Neural cell (in vitro differentiated cells): ENCODE data around the gene LRCH1. TPM values are rescaled to one million over a fixed set of nuclear protein-coding genes. Genes with fewer than 3 reads are reported as not detected.

ENCODE experiments used
- H2AFZ ChIP-seq: fragments of 200-600, 300-800 bp; sonication (generic), shearing (Covaris generic); 2 replicates; pipeline ENCODE4 v1.6.0; 2014; ENCODE audit warnings: low read depth, mild to moderate bottlenecking, antibody characterized with exemption, low read length, moderate library complexity
- H3F3A ChIP-seq: fragments of 200-600 bp; shearing (Covaris generic); 2 replicates; pipeline ENCODE4 v1.6.1; 2016; ENCODE audit warnings: mild to moderate bottlenecking, moderate library complexity, mixed read lengths, antibody characterized with exemption, low read length; ENCODE audit not compliant: insufficient read depth, poor library complexity, severe bottlenecking
- H3K27ac ChIP-seq: fragments of 200-600, 300-800 bp; sonication (generic), shearing (Covaris generic); 2 replicates; pipeline ENCODE4 v1.5.1; 2014; ENCODE audit warnings: mild to moderate bottlenecking, low read length, moderate library complexity
- H3K27me3 ChIP-seq: fragments of 300-800, 200-600 bp; sonication (generic), shearing (Covaris generic); 2 replicates; pipeline ENCODE4 v1.6.0; 2014; ENCODE audit warnings: mild to moderate bottlenecking, low read depth, low read length, moderate library complexity; ENCODE audit not compliant: insufficient read depth
- H3K36me3 ChIP-seq: fragments of 300-800, 200-600 bp; sonication (generic), shearing (Covaris generic); 2 replicates; pipeline ENCODE4 v1.5.1; 2014; ENCODE audit warnings: mild to moderate bottlenecking, antibody characterized with exemption, low read length, moderate library complexity; ENCODE audit not compliant: insufficient read depth
- H3K4me2 ChIP-seq: fragments of 300-800, 200-600 bp; sonication (generic), shearing (Covaris generic); 2 replicates; pipeline ENCODE4 v1.6.0; 2014; ENCODE audit warnings: mild to moderate bottlenecking, low read length
- H3K4me3 ChIP-seq: fragments of 300-800, 200-600 bp; sonication (generic), shearing (Covaris generic); 2 replicates; pipeline ENCODE4 v1.5.1; 2014; ENCODE audit warnings: mild to moderate bottlenecking, low read length, moderate library complexity
- H3K79me2 ChIP-seq: fragments of 200-600 bp; shearing (Covaris generic); replicated peaks from 2 replicates; pipeline ENCODE4 v1.6.0; 2014; ENCODE audit warnings: mild to moderate bottlenecking, low read length, moderate library complexity; ENCODE audit not compliant: insufficient read depth
- H3K9ac ChIP-seq: fragments of 300-800, 200-600 bp; sonication (generic), shearing (Covaris generic); 2 replicates; pipeline ENCODE4 v1.6.1; 2016; ENCODE audit warnings: mild to moderate bottlenecking, low read length, mixed read lengths
- H3K9me2 ChIP-seq: fragments of 200-600 bp; shearing (Covaris generic); 2 replicates; pipeline ENCODE4 v1.6.1; 2016; ENCODE audit warnings: mild to moderate bottlenecking, low read length, mixed read lengths; ENCODE audit not compliant: insufficient read depth
- H3K9me3 ChIP-seq: fragments of 200-600, 300-800 bp; sonication (generic), shearing (Covaris generic); 2 replicates; pipeline ENCODE4 v1.6.1; 2016; ENCODE audit warnings: mild to moderate bottlenecking, mixed run types, low read length, moderate library complexity, mixed read lengths
- H4K20me1 ChIP-seq: fragments of 200-600 bp; shearing (Covaris generic); 2 replicates; pipeline ENCODE4 v1.6.1; 2016; ENCODE audit warnings: mild to moderate bottlenecking, mixed run types; ENCODE audit not compliant: insufficient read depth
- EP300 ChIP-seq: fragments of 450-650 bp; conservative IDR thresholded peaks from 2 replicates; pipeline ENCODE4 v1.6.1; 2014; ENCODE audit warnings: antibody characterized with exemption, mild to moderate bottlenecking, moderate library complexity; ENCODE audit not compliant: poor library complexity, severe bottlenecking
- EZH2 ChIP-seq: fragments of 200-600, 300-800 bp; shearing (Covaris generic), sonication (generic); IDR thresholded peaks from 2 replicates; pipeline ENCODE4 v1.6.1; 2014; ENCODE audit warnings: antibody characterized with exemption, low read length, borderline replicate concordance, mild to moderate bottlenecking; ENCODE audit not compliant: insufficient read depth, poor library complexity, severe bottlenecking
- MXI1 ChIP-seq: fragments of 450-650 bp; conservative IDR thresholded peaks from 2 replicates; pipeline ENCODE4 v1.6.1; 2014; ENCODE audit warnings: antibody characterized with exemption, mild to moderate bottlenecking; ENCODE audit not compliant: poor library complexity, severe bottlenecking
- POLR2AphosphoS5 ChIP-seq: IDR thresholded peaks from 2 replicates; pipeline ENCODE4 v1.6.1; 2012
- RAD21 ChIP-seq: fragments of 450-650 bp; conservative IDR thresholded peaks from 2 replicates; pipeline ENCODE4 v1.6.1; 2014; ENCODE audit warnings: antibody characterized with exemption, mild to moderate bottlenecking, moderate library complexity
- SMC3 ChIP-seq: fragments of 450-650 bp; conservative IDR thresholded peaks from 2 replicates; pipeline ENCODE4 v1.6.1; 2014; ENCODE audit warnings: antibody characterized with exemption, mild to moderate bottlenecking, moderate library complexity; ENCODE audit not compliant: poor library complexity
- TAF1 ChIP-seq: IDR thresholded peaks from 2 replicates; pipeline ENCODE4 v1.6.1; 2012; ENCODE audit warnings: low read depth
- polyA plus RNA-seq: library from polyadenylated mRNA; depleted of rRNA; stranded (reverse); fragments of >200 nt; gene quantifications from 2 replicates; pipeline ENCODE4 v1.2.3, GENCODE V29; 2014
- TF ChIP-seq, protein P1 (sequence below): fragments of 450-650 bp; IDR thresholded peaks from 2 replicates; pipeline ENCODE4 v1.5.1; 2014; ENCODE audit warnings: antibody characterized with exemption, mild to moderate bottlenecking, moderate library complexity; ENCODE audit not compliant: poor library complexity, severe bottlenecking
- TF ChIP-seq, protein P2 (sequence below): IDR thresholded peaks from 2 replicates; pipeline ENCODE4 v1.6.1; 2012; ENCODE audit warnings: borderline replicate concordance

Gene LRCH1
- polyA plus RNA-seq, 1 donor from 2014 or later = 15.4 TPM

DNA sequence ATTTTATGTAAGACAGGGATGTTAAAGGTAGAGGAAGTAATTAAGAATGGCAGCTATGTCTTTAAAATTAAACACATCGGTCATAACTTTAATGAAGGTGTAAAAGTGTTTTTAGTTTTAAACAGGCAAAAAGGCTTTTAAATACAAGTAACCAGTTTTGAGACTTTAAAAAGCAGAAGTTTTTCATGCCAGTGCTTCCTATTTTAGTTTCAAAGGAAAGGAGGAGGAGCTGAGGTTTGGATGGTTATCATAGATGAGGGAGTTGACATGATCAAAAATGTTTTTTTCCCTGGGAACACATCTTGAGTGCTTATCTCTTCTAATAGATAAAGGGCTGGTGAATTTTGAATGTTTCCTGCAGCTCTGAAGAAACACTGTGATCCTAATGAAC, 42.9 kb downstream of the LRCH1 start:
- TF ChIP-seq POLR2AphosphoS5 = no peak
- TF ChIP-seq, protein P1, sequence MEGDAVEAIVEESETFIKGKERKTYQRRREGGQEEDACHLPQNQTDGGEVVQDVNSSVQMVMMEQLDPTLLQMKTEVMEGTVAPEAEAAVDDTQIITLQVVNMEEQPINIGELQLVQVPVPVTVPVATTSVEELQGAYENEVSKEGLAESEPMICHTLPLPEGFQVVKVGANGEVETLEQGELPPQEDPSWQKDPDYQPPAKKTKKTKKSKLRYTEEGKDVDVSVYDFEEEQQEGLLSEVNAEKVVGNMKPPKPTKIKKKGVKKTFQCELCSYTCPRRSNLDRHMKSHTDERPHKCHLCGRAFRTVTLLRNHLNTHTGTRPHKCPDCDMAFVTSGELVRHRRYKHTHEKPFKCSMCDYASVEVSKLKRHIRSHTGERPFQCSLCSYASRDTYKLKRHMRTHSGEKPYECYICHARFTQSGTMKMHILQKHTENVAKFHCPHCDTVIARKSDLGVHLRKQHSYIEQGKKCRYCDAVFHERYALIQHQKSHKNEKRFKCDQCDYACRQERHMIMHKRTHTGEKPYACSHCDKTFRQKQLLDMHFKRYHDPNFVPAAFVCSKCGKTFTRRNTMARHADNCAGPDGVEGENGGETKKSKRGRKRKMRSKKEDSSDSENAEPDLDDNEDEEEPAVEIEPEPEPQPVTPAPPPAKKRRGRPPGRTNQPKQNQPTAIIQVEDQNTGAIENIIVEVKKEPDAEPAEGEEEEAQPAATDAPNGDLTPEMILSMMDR = no peak
- TF ChIP-seq, protein P2, sequence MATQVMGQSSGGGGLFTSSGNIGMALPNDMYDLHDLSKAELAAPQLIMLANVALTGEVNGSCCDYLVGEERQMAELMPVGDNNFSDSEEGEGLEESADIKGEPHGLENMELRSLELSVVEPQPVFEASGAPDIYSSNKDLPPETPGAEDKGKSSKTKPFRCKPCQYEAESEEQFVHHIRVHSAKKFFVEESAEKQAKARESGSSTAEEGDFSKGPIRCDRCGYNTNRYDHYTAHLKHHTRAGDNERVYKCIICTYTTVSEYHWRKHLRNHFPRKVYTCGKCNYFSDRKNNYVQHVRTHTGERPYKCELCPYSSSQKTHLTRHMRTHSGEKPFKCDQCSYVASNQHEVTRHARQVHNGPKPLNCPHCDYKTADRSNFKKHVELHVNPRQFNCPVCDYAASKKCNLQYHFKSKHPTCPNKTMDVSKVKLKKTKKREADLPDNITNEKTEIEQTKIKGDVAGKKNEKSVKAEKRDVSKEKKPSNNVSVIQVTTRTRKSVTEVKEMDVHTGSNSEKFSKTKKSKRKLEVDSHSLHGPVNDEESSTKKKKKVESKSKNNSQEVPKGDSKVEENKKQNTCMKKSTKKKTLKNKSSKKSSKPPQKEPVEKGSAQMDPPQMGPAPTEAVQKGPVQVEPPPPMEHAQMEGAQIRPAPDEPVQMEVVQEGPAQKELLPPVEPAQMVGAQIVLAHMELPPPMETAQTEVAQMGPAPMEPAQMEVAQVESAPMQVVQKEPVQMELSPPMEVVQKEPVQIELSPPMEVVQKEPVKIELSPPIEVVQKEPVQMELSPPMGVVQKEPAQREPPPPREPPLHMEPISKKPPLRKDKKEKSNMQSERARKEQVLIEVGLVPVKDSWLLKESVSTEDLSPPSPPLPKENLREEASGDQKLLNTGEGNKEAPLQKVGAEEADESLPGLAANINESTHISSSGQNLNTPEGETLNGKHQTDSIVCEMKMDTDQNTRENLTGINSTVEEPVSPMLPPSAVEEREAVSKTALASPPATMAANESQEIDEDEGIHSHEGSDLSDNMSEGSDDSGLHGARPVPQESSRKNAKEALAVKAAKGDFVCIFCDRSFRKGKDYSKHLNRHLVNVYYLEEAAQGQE = no peak
- TF ChIP-seq MXI1 = no peak
- no peak for TF ChIP-seq EP300
- no peak for TF ChIP-seq RAD21
- no peak for TF ChIP-seq EZH2
- TF ChIP-seq TAF1 = no peak
- TF ChIP-seq SMC3 = no peak
- no peaks in the 10 kb centered on the region for H4K20me1 ChIP-seq
- H3K79me2 ChIP-seq = peaks cover 13% of the 10 kb centered on the region

DNA sequence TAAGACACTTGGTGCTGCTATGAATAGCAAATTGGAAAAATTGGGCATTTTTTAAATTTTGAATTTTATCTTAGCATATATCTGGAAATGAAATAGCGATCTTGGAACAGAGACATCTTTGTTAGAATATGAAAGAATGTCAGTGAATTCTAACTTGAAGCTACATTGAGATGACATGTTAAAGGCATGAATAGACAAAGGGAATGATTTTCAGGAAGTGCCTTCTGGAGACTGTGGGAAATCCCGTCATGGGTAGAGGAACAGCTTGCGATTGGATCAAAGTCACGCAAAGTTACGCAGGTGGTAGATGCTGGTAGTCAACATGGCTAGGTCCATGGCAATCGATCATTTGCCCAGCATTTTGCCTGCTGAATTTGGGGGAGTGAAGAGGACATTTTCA, 43.5 kb downstream of the LRCH1 start:
- no peaks in the 10 kb centered on the region for H3K9me3 ChIP-seq
- H2AFZ ChIP-seq = no peak overlapping the region
- H3K9ac ChIP-seq = no peak overlapping the region
- no peak overlapping the region for H3K27ac ChIP-seq
- TF ChIP-seq EP300 = no peak
- TF ChIP-seq RAD21 = no peak
- no peak for TF ChIP-seq MXI1
- no peak for TF ChIP-seq EZH2
- TF ChIP-seq POLR2AphosphoS5 = no peak
- no peak for TF ChIP-seq TAF1
- no peak for TF ChIP-seq SMC3
- TF ChIP-seq, protein P1 = no peak
- TF ChIP-seq, protein P2 = no peak
- peaks cover 13% of the 10 kb centered on the region for H3K79me2 ChIP-seq
- no peak overlapping the region for H3K4me2 ChIP-seq
- no peak overlapping the region for H3K4me3 ChIP-seq
- no peaks in the 10 kb centered on the region for H3K9me2 ChIP-seq
- H3K36me3 ChIP-seq = no peaks in the 10 kb centered on the region
- H3F3A ChIP-seq = no peaks in the 10 kb centered on the region
- H4K20me1 ChIP-seq = no peaks in the 10 kb centered on the region
- no peaks in the 10 kb centered on the region for H3K27me3 ChIP-seq

More for the DNA sequence above, 42.9 kb downstream of the LRCH1 start:
- Histone ChIP-seq H3K9me3 (no peaks in the 10 kb centered on the region), H3K27ac (no peak overlapping the region), H3K9ac (no peak overlapping the region), H2AFZ (no peak overlapping the region), H3K36me3 (no peaks in the 10 kb centered on the region), H3K4me3 (no peak overlapping the region), H3K4me2 (no peak overlapping the region), H3K9me2 (no peaks in the 10 kb centered on the region), H3F3A (no peaks in the 10 kb centered on the region), H3K27me3 (no peaks in the 10 kb centered on the region)
